NT2/D1 (cell line): ENCODE results near the gene KMT2B.

Experiments used
- SUZ12 ChIP-seq: IDR thresholded peaks from 2 replicates; pipeline ENCODE4 v1.6.1; 2011; ENCODE audit not compliant: insufficient read length, insufficient read depth; ENCODE audit errors: extremely low read depth
- YY1 ChIP-seq: IDR thresholded peaks from 2 replicates; pipeline ENCODE4 v1.6.1; 2011; ENCODE audit not compliant: insufficient read length, insufficient read depth
- ZNF274 ChIP-seq: IDR thresholded peaks from 2 replicates; pipeline ENCODE4 v1.6.1; 2011; ENCODE audit warnings: mild to moderate bottlenecking, low read depth, low read length

GRCh38 chr19:35786299-35787160 lies 68.7 kb downstream of the KMT2B start:
- TF ChIP-seq SUZ12 (no peak), ZNF274 (no peak), YY1 (no peak)
